Liver (tissue), 9 donors: ENCODE data around the gene CDC42BPA. TPM values are rescaled to one million over a fixed set of nuclear protein-coding genes. Genes with fewer than 3 reads are reported as not detected.

Source experiments
- DNase-seq: peaks from one replicate; pipeline ENCODE4 v3.0.0-alpha.2; 2017; ENCODE audit warnings: low spot score
- H3K27ac ChIP-seq, 2 donors: one replicate each; pipeline ENCODE4 v1.7.0; 2013; ENCODE audit warnings: inconsistent platforms in 2 of 2, low read length in 2 of 2, control low read depth in 1 of 2, low read depth in 1 of 2, mild to moderate bottlenecking in 1 of 2
- H3K27me3 ChIP-seq, 4 donors: one replicate each; pipeline versions ENCODE4 v1.6.1 to v1.7.0; 2013; ENCODE audit warnings: low read length in 3 of 4, inconsistent platforms in 1 of 4, mild to moderate bottlenecking in 1 of 4, moderate library complexity in 1 of 4; ENCODE audit not compliant: control insufficient read depth in 4 of 4, insufficient read depth in 4 of 4
- H3K36me3 ChIP-seq, 4 donors: one replicate each; pipeline versions ENCODE4 v1.6.1 to v1.7.0; 2013; ENCODE audit warnings: low read length in 3 of 4, mild to moderate bottlenecking in 3 of 4, low read depth in 1 of 4, moderate library complexity in 1 of 4; ENCODE audit not compliant: control insufficient read depth in 4 of 4, insufficient read depth in 3 of 4
- H3K4me1 ChIP-seq, 4 donors: one replicate each; pipeline versions ENCODE4 v1.6.1 to v1.7.0; 2013; ENCODE audit warnings: low read length in 3 of 4, mild to moderate bottlenecking in 3 of 4, moderate library complexity in 1 of 4; ENCODE audit not compliant: control insufficient read depth in 4 of 4, insufficient read depth in 4 of 4
- H3K4me3 ChIP-seq, 3 donors: one replicate each; pipeline versions ENCODE4 v1.6.1 to v1.7.0; 2013; ENCODE audit warnings: low read length in 3 of 3, control low read depth in 1 of 3, low read depth in 1 of 3, mild to moderate bottlenecking in 1 of 3
- H3K9ac ChIP-seq, 2 donors: one replicate each; pipeline ENCODE4 v1.7.0; 2013; ENCODE audit warnings: low read length in 2 of 2, mild to moderate bottlenecking in 2 of 2, moderate library complexity in 2 of 2, control low read depth in 1 of 2, low read depth in 1 of 2
- H3K9me3 ChIP-seq, 4 donors: one replicate each; pipeline versions ENCODE4 v1.6.1 to v1.7.0; 2013; ENCODE audit warnings: low read length in 3 of 4; ENCODE audit not compliant: control insufficient read depth in 4 of 4
- EGR1 ChIP-seq, 2 donors: IDR thresholded peaks; 2 replicates each; pipeline ENCODE4 v1.6.1; 2016 to 2018; ENCODE audit warnings: antibody characterized with exemption in 2 of 2, low read depth in 2 of 2
- FOXA1 ChIP-seq: IDR thresholded peaks from 2 replicates; pipeline ENCODE4 v1.6.1; 2016; ENCODE audit warnings: antibody characterized with exemption
- FOXA2 ChIP-seq: IDR thresholded peaks from 2 replicates; pipeline ENCODE4 v1.6.1; 2016; ENCODE audit warnings: antibody characterized with exemption
- GABPA ChIP-seq, 2 donors: IDR thresholded peaks in 1 of 2; conservative IDR thresholded peaks in 1 of 2; 2 replicates each; pipeline ENCODE4 v1.6.1; 2016; ENCODE audit warnings: antibody characterized with exemption in 2 of 2, mild to moderate bottlenecking in 1 of 2, moderate library complexity in 1 of 2
- HNF4G ChIP-seq: IDR thresholded peaks from 2 replicates; pipeline ENCODE4 v1.6.1; 2016; ENCODE audit warnings: antibody characterized with exemption
- JUND ChIP-seq, 2 donors: IDR thresholded peaks; 2 replicates each; pipeline ENCODE4 v1.6.1; 2016; ENCODE audit warnings: antibody characterized with exemption in 2 of 2
- NR2F2 ChIP-seq: IDR thresholded peaks from 2 replicates; pipeline ENCODE4 v1.6.1; 2016; ENCODE audit warnings: antibody characterized with exemption
- RXRA ChIP-seq, 2 donors: IDR thresholded peaks; 2 replicates each; pipeline ENCODE4 v1.6.1; 2017 to 2018; ENCODE audit warnings: antibody characterized with exemption in 2 of 2, mild to moderate bottlenecking in 1 of 2
- TAF1 ChIP-seq: conservative IDR thresholded peaks from 2 replicates; pipeline ENCODE4 v1.6.1; 2016; ENCODE audit warnings: antibody characterized with exemption, mild to moderate bottlenecking
- YY1 ChIP-seq: IDR thresholded peaks from 2 replicates; pipeline ENCODE4 v1.6.1; 2016; ENCODE audit warnings: antibody characterized with exemption, mild to moderate bottlenecking
- WGBS: extraction: QIAGEN DNeasy Blood & Tissue Kit; methylation state at CpG from one replicate; pipeline ENCODE4 v1.1.7; 2013; 5-methylcytosine and 5-hydroxymethylcytosine counted together
- polyA plus RNA-seq, 2 donors: library from polyadenylated mRNA; stranded (reverse) in 1 of 2; unstranded in 1 of 2; fragments of 200-250 nt in 1 of 2; fragments of >200 nt in 1 of 2; fragmentation: Nextera tagmentation in 1 of 2; extraction: Ambion mirVana in 1 of 2; gene quantifications; one replicate each; pipeline versions ENCODE4 v1.2.1 to v1.2.3, GENCODE V29; 2013 to 2015
- total RNA-seq, 2 donors: library from RNA; depleted of rRNA; stranded (reverse); fragments of >200 nt; gene quantifications; one replicate each; pipeline ENCODE4 v1.2.3, GENCODE V29; 2014
- TF ChIP-seq, protein P1 (sequence below): fragments of 150-350 bp; IDR thresholded peaks from 2 replicates; pipeline ENCODE4 v1.5.1; 2017; ENCODE audit warnings: improper control_type of control experiment, low read depth, low read length; ENCODE audit not compliant: missing input control
- TF ChIP-seq, protein P2 (sequence below): IDR thresholded peaks from 2 replicates; pipeline ENCODE4 v1.6.1; 2016; ENCODE audit warnings: antibody characterized with exemption
- TF ChIP-seq, protein P3 (sequence below): IDR thresholded peaks from 2 replicates; pipeline ENCODE4 v1.6.1; 2016; ENCODE audit warnings: antibody characterized with exemption
- TF ChIP-seq, protein P4 (sequence below): IDR thresholded peaks from 2 replicates; pipeline ENCODE4 v1.6.1; 2016; ENCODE audit warnings: antibody characterized with exemption, mild to moderate bottlenecking
- TF ChIP-seq, protein P5 (sequence below): IDR thresholded peaks from 2 replicates; pipeline ENCODE4 v1.6.1; 2016; ENCODE audit warnings: antibody characterized with exemption
- donor health status: healthy.
- donor health status: healthy.
- donor health status: healthy.
- donor health status: healthy.
- donor health status: healthy.

CDC42BPA gene
- total and polyA plus RNA-seq, 4 donors, result 5.8 to 39.9 (median 24.3) TPM

DNA sequence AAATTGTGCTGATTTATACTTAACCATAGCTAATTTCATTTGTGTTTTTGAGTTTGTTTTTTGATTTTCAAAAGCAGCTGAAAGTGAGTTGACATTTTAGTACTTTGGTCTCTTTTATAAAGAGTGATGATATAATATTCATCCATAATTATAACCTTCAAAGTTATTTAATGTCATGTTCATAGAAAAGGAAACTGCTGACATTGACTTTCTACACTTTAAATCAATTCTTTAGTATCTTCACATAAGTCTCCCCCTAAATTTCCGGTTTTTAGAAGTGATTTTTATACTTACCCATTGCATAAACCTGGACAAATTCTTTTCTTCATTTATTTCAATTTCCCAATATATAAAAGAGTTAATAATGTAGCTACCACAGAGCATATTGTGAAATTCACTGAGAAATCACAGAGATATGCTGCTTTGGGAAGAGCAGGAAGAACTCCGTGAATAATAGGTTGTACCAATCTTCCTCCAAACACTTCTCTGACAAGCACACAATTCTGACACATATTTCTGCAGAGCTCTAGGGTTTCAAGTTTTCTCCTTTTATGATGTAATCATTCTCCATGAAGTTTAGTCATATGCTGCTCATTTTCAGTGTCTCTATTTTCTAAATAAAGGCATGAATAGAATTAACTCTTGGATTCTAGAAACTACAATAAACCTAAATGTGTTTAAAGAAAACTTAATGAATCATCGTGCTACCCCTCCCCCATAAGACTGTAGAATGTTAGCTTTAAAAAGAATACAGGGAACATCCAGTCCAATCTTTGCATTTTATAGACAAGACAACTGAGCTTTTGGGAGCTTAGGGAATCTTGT lies 25.6 kb upstream of the CDC42BPA start:
- Histone ChIP-seq H3K4me1 (no peaks in the 10 kb centered on the region), H3K9me3 (no peaks in the 10 kb centered on the region), H3K27ac (no peak overlapping the region), H3K9ac (no peak overlapping the region), H3K36me3 (no peaks in the 10 kb centered on the region), H3K27me3 (no peaks in the 10 kb centered on the region), H3K4me3 (no peak overlapping the region)
- no peak for DNase-seq
- WGBS, result 39% methylated on average over 3 of the region's 3 CpGs
- TF ChIP-seq JUND (IDR thresholded peaks at IDR 0.05), result no peak
- no peak for TF ChIP-seq YY1
- no peak for TF ChIP-seq NR2F2
- TF ChIP-seq, protein P1, sequence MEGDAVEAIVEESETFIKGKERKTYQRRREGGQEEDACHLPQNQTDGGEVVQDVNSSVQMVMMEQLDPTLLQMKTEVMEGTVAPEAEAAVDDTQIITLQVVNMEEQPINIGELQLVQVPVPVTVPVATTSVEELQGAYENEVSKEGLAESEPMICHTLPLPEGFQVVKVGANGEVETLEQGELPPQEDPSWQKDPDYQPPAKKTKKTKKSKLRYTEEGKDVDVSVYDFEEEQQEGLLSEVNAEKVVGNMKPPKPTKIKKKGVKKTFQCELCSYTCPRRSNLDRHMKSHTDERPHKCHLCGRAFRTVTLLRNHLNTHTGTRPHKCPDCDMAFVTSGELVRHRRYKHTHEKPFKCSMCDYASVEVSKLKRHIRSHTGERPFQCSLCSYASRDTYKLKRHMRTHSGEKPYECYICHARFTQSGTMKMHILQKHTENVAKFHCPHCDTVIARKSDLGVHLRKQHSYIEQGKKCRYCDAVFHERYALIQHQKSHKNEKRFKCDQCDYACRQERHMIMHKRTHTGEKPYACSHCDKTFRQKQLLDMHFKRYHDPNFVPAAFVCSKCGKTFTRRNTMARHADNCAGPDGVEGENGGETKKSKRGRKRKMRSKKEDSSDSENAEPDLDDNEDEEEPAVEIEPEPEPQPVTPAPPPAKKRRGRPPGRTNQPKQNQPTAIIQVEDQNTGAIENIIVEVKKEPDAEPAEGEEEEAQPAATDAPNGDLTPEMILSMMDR, result no peak
- TF ChIP-seq, protein P2, sequence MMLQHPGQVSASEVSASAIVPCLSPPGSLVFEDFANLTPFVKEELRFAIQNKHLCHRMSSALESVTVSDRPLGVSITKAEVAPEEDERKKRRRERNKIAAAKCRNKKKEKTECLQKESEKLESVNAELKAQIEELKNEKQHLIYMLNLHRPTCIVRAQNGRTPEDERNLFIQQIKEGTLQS, result no peak
- TF ChIP-seq RXRA (IDR thresholded peaks at IDR 0.05), result no peak
- TF ChIP-seq, protein P3, sequence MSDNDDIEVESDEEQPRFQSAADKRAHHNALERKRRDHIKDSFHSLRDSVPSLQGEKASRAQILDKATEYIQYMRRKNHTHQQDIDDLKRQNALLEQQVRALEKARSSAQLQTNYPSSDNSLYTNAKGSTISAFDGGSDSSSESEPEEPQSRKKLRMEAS, result no peak
- TF ChIP-seq TAF1, result no peak
- no peak for TF ChIP-seq GABPA (IDR thresholded peaks at IDR 0.05 in 1 of 2, conservative IDR thresholded peaks at IDR 0.05 in 1 of 2)
- no peak for TF ChIP-seq FOXA2
- TF ChIP-seq HNF4G, result no peak
- no peak for TF ChIP-seq FOXA1
- TF ChIP-seq, protein P4, sequence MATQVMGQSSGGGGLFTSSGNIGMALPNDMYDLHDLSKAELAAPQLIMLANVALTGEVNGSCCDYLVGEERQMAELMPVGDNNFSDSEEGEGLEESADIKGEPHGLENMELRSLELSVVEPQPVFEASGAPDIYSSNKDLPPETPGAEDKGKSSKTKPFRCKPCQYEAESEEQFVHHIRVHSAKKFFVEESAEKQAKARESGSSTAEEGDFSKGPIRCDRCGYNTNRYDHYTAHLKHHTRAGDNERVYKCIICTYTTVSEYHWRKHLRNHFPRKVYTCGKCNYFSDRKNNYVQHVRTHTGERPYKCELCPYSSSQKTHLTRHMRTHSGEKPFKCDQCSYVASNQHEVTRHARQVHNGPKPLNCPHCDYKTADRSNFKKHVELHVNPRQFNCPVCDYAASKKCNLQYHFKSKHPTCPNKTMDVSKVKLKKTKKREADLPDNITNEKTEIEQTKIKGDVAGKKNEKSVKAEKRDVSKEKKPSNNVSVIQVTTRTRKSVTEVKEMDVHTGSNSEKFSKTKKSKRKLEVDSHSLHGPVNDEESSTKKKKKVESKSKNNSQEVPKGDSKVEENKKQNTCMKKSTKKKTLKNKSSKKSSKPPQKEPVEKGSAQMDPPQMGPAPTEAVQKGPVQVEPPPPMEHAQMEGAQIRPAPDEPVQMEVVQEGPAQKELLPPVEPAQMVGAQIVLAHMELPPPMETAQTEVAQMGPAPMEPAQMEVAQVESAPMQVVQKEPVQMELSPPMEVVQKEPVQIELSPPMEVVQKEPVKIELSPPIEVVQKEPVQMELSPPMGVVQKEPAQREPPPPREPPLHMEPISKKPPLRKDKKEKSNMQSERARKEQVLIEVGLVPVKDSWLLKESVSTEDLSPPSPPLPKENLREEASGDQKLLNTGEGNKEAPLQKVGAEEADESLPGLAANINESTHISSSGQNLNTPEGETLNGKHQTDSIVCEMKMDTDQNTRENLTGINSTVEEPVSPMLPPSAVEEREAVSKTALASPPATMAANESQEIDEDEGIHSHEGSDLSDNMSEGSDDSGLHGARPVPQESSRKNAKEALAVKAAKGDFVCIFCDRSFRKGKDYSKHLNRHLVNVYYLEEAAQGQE, result no peak
- TF ChIP-seq EGR1 (IDR thresholded peaks at IDR 0.05; ENCODE audit: low read depth in 2 of 2), result no peak
- TF ChIP-seq, protein P5, sequence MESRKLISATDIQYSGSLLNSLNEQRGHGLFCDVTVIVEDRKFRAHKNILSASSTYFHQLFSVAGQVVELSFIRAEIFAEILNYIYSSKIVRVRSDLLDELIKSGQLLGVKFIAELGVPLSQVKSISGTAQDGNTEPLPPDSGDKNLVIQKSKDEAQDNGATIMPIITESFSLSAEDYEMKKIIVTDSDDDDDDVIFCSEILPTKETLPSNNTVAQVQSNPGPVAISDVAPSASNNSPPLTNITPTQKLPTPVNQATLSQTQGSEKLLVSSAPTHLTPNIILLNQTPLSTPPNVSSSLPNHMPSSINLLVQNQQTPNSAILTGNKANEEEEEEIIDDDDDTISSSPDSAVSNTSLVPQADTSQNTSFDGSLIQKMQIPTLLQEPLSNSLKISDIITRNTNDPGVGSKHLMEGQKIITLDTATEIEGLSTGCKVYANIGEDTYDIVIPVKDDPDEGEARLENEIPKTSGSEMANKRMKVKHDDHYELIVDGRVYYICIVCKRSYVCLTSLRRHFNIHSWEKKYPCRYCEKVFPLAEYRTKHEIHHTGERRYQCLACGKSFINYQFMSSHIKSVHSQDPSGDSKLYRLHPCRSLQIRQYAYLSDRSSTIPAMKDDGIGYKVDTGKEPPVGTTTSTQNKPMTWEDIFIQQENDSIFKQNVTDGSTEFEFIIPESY, result no peak
